Body of pancreas (tissue), 4 donors: ENCODE results near the gene PLA2G15. TPM values are rescaled to one million over a fixed set of nuclear protein-coding genes. Genes with fewer than 3 reads are reported as not detected.
A peak's percentile ranks its signal among the peaks of the same experiment; 100 is the strongest.

Experiments used
- ATAC-seq: fragments of 150-250 bp; one replicate; pipeline ENCODE4 v1.9.1; 2016
- DNase-seq, 4 donors: peaks; one replicate each; pipeline ENCODE4 v3.0.0-alpha.2; 2019
- H3K27ac ChIP-seq, 4 donors: fragments of 200-600 bp; sonication (generic); 1 replicate in 3 of 4; 2 replicates in 1 of 4; pipeline versions ENCODE4 v1.5.1 to v1.6.1; 2016 to 2019; ENCODE audit warnings: mild to moderate bottlenecking in 1 of 4, mixed read lengths in 1 of 4, moderate library complexity in 1 of 4
- H3K27me3 ChIP-seq, 2 donors: fragments of 200-600 bp; sonication (generic); one replicate each; pipeline ENCODE4 v1.6.0; 2016; ENCODE audit warnings: mild to moderate bottlenecking in 1 of 2
- H3K36me3 ChIP-seq, 2 donors: fragments of 200-600 bp; sonication (generic); replicated peaks in 1 of 2; 2 replicates each; pipeline ENCODE4 v1.5.1; 2016; ENCODE audit warnings: low read depth in 2 of 2; ENCODE audit not compliant: insufficient read depth in 1 of 2
- H3K4me1 ChIP-seq: fragments of 200-600 bp; sonication (generic); one replicate; pipeline ENCODE4 v1.6.0; 2016
- H3K4me3 ChIP-seq, 2 donors: fragments of 200-600 bp; sonication (generic); 1 replicate in 1 of 2; 2 replicates in 1 of 2; pipeline ENCODE4 v1.5.1; 2016 to 2019
- H3K9me3 ChIP-seq, 3 donors: fragments of 200-600 bp; sonication (generic); 1 replicate in 2 of 3; 2 replicates in 1 of 3; pipeline ENCODE4 v1.5.1; 2016
- CTCF ChIP-seq, 7 experiments: fragments of 450-650 bp in 4 of 7; fragments of 200-600 bp in 3 of 7; sonication (generic) in 3 of 7; IDR thresholded peaks; one replicate each; pipeline ENCODE4 v1.5.1; 2016 to 2019; ENCODE audit warnings: antibody characterized with exemption in 7 of 7
- POLR2A ChIP-seq, 3 donors: fragments of 450-650 bp; IDR thresholded peaks; one replicate each; pipeline ENCODE4 v1.6.1; 2016; ENCODE audit warnings: antibody characterized with exemption in 3 of 3, mild to moderate bottlenecking in 2 of 3
- WGBS, 2 donors: methylation state at CpG; one replicate each; pipeline ENCODE4 v1.1.5; 2017; 5-methylcytosine and 5-hydroxymethylcytosine counted together
- intact Hi-C: fragments of 100-400 bp; cut with DNase I; formaldehyde crosslinking; loops from one replicate; pipeline ENCODE4 v1.15.1; 2023
- total RNA-seq, 2 donors: library from RNA; depleted of rRNA; stranded (reverse); fragments of >200 nt; gene quantifications; one replicate each; pipeline ENCODE4 v1.1.0, GENCODE V29; 2016

Gene PLA2G15
- total RNA-seq, 2 donors from 2014 or later = 8.2 to 9.6 TPM

- no peak overlapping the region for H3K4me3 ChIP-seq
- intact Hi-C loops = no loop called here
- WGBS, 2 donors = 74 to 82% methylated on average over 11 to 13 of the region's 13 CpGs
- no peaks in the 10 kb centered on the region for H3K9me3 ChIP-seq
- H3K36me3 ChIP-seq = peaks cover 0 to 3% of the 10 kb centered on the region in 2 donors
- DNase-seq (no peak), ATAC-seq (no peak)
- TF ChIP-seq CTCF (IDR thresholded peaks at IDR 0.05) (no peak), POLR2A (IDR thresholded peaks at IDR 0.05) (no peak)
- no peaks in the 10 kb centered on the region for H3K27me3 ChIP-seq
- H3K27ac ChIP-seq = no peak overlapping the region
- H3K4me1 ChIP-seq = no peaks in the 10 kb centered on the region
These were observed 13.0 kb downstream of the PLA2G15 start for GRCh38 chr16:68257906-68258800.

GRCh38 chr16:68259007-68259825 lies 14.0 kb downstream of the PLA2G15 start:
- intact Hi-C loops = no loop called here
- Histone ChIP-seq H3K4me1 (peaks cover 8% of the 10 kb centered on the region), H3K27me3 (no peaks in the 10 kb centered on the region), H3K9me3 (no peaks in the 10 kb centered on the region), H3K27ac (no peak overlapping the region), H3K4me3 (no peak overlapping the region), H3K36me3 (peaks cover 0 to 3% of the 10 kb centered on the region in 2 donors)
- no peak for ATAC-seq
- no peak for DNase-seq
- no peak for TF ChIP-seq CTCF (IDR thresholded peaks at IDR 0.05)
- no peak for TF ChIP-seq POLR2A (IDR thresholded peaks at IDR 0.05)
- WGBS, 2 donors = 89 to 93% methylated on average over 7 to 27 of the region's 27 CpGs

GRCh38 chr16:68263559-68264127 lies 18.5 kb downstream of the PLA2G15 start:
- no peak for ATAC-seq

DNA sequence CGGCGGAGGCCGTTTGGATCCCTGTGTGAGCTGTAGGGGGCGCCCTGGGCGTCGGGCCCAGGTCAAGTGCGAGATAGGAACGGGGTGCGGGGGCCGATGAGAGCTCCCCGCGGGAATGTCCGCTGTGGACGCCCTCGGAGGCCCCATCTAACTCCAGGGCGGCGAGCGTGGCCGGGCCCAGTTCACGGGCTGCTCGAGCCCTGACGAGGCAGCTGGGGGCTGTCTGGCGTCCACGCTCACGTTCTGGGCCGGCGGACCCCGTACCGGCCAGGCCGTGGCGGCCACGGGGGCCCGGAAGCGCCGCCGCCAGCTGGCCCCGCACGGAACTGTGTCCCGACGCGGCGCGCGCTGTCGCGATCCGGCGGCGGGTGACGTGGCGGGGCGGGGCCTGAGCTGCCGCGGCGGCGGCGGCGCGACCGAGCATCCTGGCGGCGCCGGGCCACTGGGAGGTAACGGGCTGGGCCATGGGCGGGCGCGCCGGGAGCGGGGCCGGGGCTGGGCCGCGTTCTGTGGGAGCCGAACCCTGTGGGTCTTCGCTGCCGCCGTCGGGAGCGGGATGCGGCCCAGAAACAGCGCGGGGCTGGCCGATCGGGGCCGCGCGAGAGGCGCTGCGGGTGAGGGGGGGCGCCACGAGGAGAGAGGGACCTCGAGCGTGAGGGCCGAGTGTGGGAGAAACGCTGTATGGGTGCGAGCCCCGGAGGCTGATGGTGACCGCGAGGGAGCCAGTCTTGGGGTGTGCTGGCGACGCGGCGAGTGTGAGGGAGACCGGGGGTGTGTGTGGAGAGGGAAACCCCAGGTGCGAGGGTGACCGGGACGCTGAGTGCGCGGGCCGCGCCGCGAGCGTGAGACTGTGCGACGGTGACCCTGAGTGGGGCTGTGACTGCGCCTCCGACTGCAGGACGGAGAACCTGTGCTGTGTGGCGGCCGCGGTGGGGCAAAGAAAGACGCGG lies 19.2 kb downstream of the PLA2G15 start, which contains the start of gene SLC7A6:
SLC7A6 (plus strand) TSS at position 399 of the 950 bp plus-strand sequence. CDS start 10,201 bp downstream, outside the sequence.
- intact Hi-C loops = loop anchor here (5.0 kb wide), 1 partner anchor 63 kb away; no protein-coding TSS in a partner anchor
- Histone ChIP-seq H3K4me3 (peak within 1 kb of the TSS; percentile 34 to 64), H3K27me3 (no peaks in the 10 kb centered on the region), H3K9me3 (no peaks in the 10 kb centered on the region), H3K27ac (peak within 1 kb of the TSS; percentile 59 to 84 (median 72)), H3K36me3 (no peaks in the 10 kb centered on the region), H3K4me1 (peaks cover 17% of the 10 kb centered on the region)
- WGBS, 2 donors = 0% methylated on average over 15 to 62 of the region's 123 CpGs
- TF ChIP-seq CTCF (IDR thresholded peaks at IDR 0.05) (peak; percentile 45 to 70 (median 61)), POLR2A (IDR thresholded peaks at IDR 0.05) (peak in 2 of 3 donors; percentile 8 to 24)
- DNase-seq (peak; percentile 65 to 77 (median 68)), ATAC-seq (peak; percentile 83)

More at GRCh38 chr16:68263559-68264127, 18.5 kb downstream of the PLA2G15 start:
- H3K4me3 ChIP-seq = peak overlapping the region; percentile 28 to 64
- no peak for TF ChIP-seq POLR2A (IDR thresholded peaks at IDR 0.05)
- DNase-seq = no peak
- H3K36me3 ChIP-seq = no peaks in the 10 kb centered on the region
- no peaks in the 10 kb centered on the region for H3K27me3 ChIP-seq
- peak overlapping the region; percentile 39 to 84 (median 72) for H3K27ac ChIP-seq
- H3K4me1 ChIP-seq = peaks cover 17% of the 10 kb centered on the region
- WGBS, 2 donors = 38 to 53% methylated on average over 7 to 11 of the region's 11 CpGs
- intact Hi-C loops = loop anchor here (5.0 kb wide), 1 partner anchor 64 kb away; no protein-coding TSS in a partner anchor
- no peaks in the 10 kb centered on the region for H3K9me3 ChIP-seq
